IgD-negative memory B cell (primary cell): ENCODE data around the gene ANO1. TPM values are rescaled to one million over a fixed set of nuclear protein-coding genes. Genes with fewer than 3 reads are reported as not detected.
"Not testable (repeated sequence)": the region's sequence is repeated elsewhere in the genome, so short reads cannot be mapped to it uniquely, and the experiment has no call there.

Source experiments
- H3K27ac Mint-ChIP-seq, 3 donors: one replicate each; pipeline ENCODE4 v1.8.0; 2020 to 2022; ENCODE audit warnings: mild to moderate bottlenecking in 3 of 3, mixed read lengths in 3 of 3, moderate library complexity in 1 of 3
- H3K27me3 Mint-ChIP-seq: one replicate; pipeline ENCODE4 v1.8.0; 2021; ENCODE audit warnings: mixed read lengths
- H3K36me3 Mint-ChIP-seq: one replicate; pipeline ENCODE4 v1.8.0; 2020; ENCODE audit warnings: mild to moderate bottlenecking, mixed read lengths
- H3K4me1 Mint-ChIP-seq, 3 donors: one replicate each; pipeline ENCODE4 v1.8.0; 2020 to 2022; ENCODE audit warnings: mixed read lengths in 3 of 3, mild to moderate bottlenecking in 1 of 3
- H3K4me3 Mint-ChIP-seq, 4 donors: one replicate each; pipeline ENCODE4 v1.8.0; 2020 to 2022; ENCODE audit warnings: mild to moderate bottlenecking in 4 of 4, mixed read lengths in 4 of 4, moderate library complexity in 3 of 4
- H3K9me3 Mint-ChIP-seq, 3 donors: one replicate each; pipeline ENCODE4 v1.8.0; 2020 to 2021; ENCODE audit warnings: mixed read lengths in 3 of 3, mild to moderate bottlenecking in 1 of 3
- polyA plus RNA-seq: library from polyadenylated mRNA; unstranded; fragments of 300-500 nt; fragmentation: Illumina TruSeq; gene quantifications from one replicate; pipeline ENCODE4 v1.2.3, GENCODE V29; 2021

The ANO1 gene
- polyA plus RNA-seq, 1 donor from 2014 or later, result not detected

- Mint-ChIP-seq H3K27me3 (no peaks in the 10 kb centered on the region), H3K36me3 (peaks cover 6% of the 10 kb centered on the region), H3K9me3 (no peaks in the 10 kb centered on the region), H3K4me1 (peaks cover 11 to 28% (median 27%) of the 10 kb centered on the region in 3 donors), H3K27ac (peak overlapping the region in 2 of 3 donors; percentile 19 to 36), H3K4me3 (peak overlapping the region; percentile 35 to 98 (median 56))
These were observed 128.3 kb downstream of the ANO1 start for GRCh38 chr11:70206226-70206981.

GRCh38 chr11:70206982-70207376 is 128.9 kb downstream of the ANO1 start:
- Mint-ChIP-seq H3K27ac (peak overlapping the region in 1 of 3 donors; percentile 19), H3K9me3 (no peaks in the 10 kb centered on the region), H3K36me3 (peaks cover 6% of the 10 kb centered on the region), H3K4me3 (peak overlapping the region in 2 of 4 donors; percentile 35 to 98), H3K27me3 (no peaks in the 10 kb centered on the region), H3K4me1 (peaks cover 11 to 28% (median 27%) of the 10 kb centered on the region in 3 donors)

- Mint-ChIP-seq H3K4me1 (peaks cover 10 to 26% (median 25%) of the 10 kb centered on the region in 3 donors), H3K9me3 (no peaks in the 10 kb centered on the region), H3K4me3 (peak overlapping the region in 2 of 4 donors; percentile 17 to 98), H3K27me3 (no peaks in the 10 kb centered on the region), H3K36me3 (peaks cover 6% of the 10 kb centered on the region), H3K27ac (no peak overlapping the region)
These were observed 129.5 kb downstream of the ANO1 start for GRCh38 chr11:70207531-70208131.

GRCh38 chr11:70209391-70209912 is 131.3 kb downstream of the ANO1 start:
- Mint-ChIP-seq H3K36me3 (peaks cover 6% of the 10 kb centered on the region), H3K27ac (peak overlapping the region in 2 of 3 donors; percentile 6 to 23), H3K4me3 (no peak overlapping the region), H3K9me3 (no peaks in the 10 kb centered on the region), H3K4me1 (peaks cover 5 to 18% (median 17%) of the 10 kb centered on the region in 3 donors), H3K27me3 (no peaks in the 10 kb centered on the region)

GRCh38 chr11:70210051-70210501 is 132.0 kb downstream of the ANO1 start:
- Mint-ChIP-seq H3K36me3 (peaks cover 6% of the 10 kb centered on the region), H3K27me3 (no peaks in the 10 kb centered on the region), H3K27ac (peak overlapping the region in 2 of 3 donors; percentile 6 to 65), H3K9me3 (no peaks in the 10 kb centered on the region), H3K4me3 (no peak overlapping the region), H3K4me1 (peaks cover 5 to 12% (median 11%) of the 10 kb centered on the region in 3 donors)

GRCh38 chr11:70210530-70210929 is 132.4 kb downstream of the ANO1 start:
- no peaks in the 10 kb centered on the region for H3K27me3 Mint-ChIP-seq
- H3K36me3 Mint-ChIP-seq, result peaks cover 6% of the 10 kb centered on the region
- H3K4me3 Mint-ChIP-seq, result no peak overlapping the region
- peaks cover 5 to 9% (median 9%) of the 10 kb centered on the region in 3 donors for H3K4me1 Mint-ChIP-seq
- no peaks in the 10 kb centered on the region for H3K9me3 Mint-ChIP-seq
- no peak overlapping the region for H3K27ac Mint-ChIP-seq

GRCh38 chr11:70212227-70212811 is 134.2 kb downstream of the ANO1 start:
- peaks cover 4% of the 10 kb centered on the region for H3K36me3 Mint-ChIP-seq
- peaks cover 1 to 4% (median 2%) of the 10 kb centered on the region in 3 donors for H3K4me1 Mint-ChIP-seq
- H3K4me3 Mint-ChIP-seq, result no peak overlapping the region
- no peak overlapping the region for H3K27ac Mint-ChIP-seq
- H3K27me3 Mint-ChIP-seq, result no peaks in the 10 kb centered on the region
- H3K9me3 Mint-ChIP-seq, result no peaks in the 10 kb centered on the region

GRCh38 chr11:70217388-70217787 is 139.3 kb downstream of the ANO1 start:
- peaks cover 21% of the 10 kb centered on the region for H3K27me3 Mint-ChIP-seq
- H3K27ac Mint-ChIP-seq, H3K4me1 Mint-ChIP-seq, H3K36me3 Mint-ChIP-seq, H3K9me3 Mint-ChIP-seq, H3K4me3 Mint-ChIP-seq: not testable (repeated sequence)

GRCh38 chr11:70218076-70218475 is 140.0 kb downstream of the ANO1 start:
- not testable (repeated sequence) for H3K27ac Mint-ChIP-seq, H3K36me3 Mint-ChIP-seq
- H3K27me3 Mint-ChIP-seq, result peaks cover 21% of the 10 kb centered on the region

GRCh38 chr11:70220136-70220535 is 142.0 kb downstream of the ANO1 start:
- Mint-ChIP-seq H3K9me3 (no peaks in the 10 kb centered on the region), H3K36me3 (peaks cover 2% of the 10 kb centered on the region), H3K27ac (no peak overlapping the region), H3K4me1 (no peaks in the 10 kb centered on the region), H3K27me3 (peaks cover 23% of the 10 kb centered on the region), H3K4me3 (no peak overlapping the region)

More at GRCh38 chr11:70218076-70218475, 140.0 kb downstream of the ANO1 start:
- not testable (repeated sequence) for H3K9me3 Mint-ChIP-seq, H3K4me3 Mint-ChIP-seq, H3K4me1 Mint-ChIP-seq

- Mint-ChIP-seq H3K27ac (no peak overlapping the region), H3K27me3 (peaks cover 23% of the 10 kb centered on the region), H3K36me3 (peaks cover 2% of the 10 kb centered on the region), H3K4me3 (no peak overlapping the region), H3K9me3 (no peaks in the 10 kb centered on the region), H3K4me1 (no peaks in the 10 kb centered on the region)
These were observed 142.8 kb downstream of the ANO1 start for GRCh38 chr11:70220920-70221319.

- Mint-ChIP-seq H3K4me1 (no peaks in the 10 kb centered on the region), H3K9me3 (no peaks in the 10 kb centered on the region), H3K4me3 (no peak overlapping the region), H3K36me3 (no peaks in the 10 kb centered on the region), H3K27ac (no peak overlapping the region), H3K27me3 (peaks cover 5% of the 10 kb centered on the region)
These were observed 147.6 kb downstream of the ANO1 start for GRCh38 chr11:70225681-70226177.

GRCh38 chr11:70226183-70226582 is 148.1 kb downstream of the ANO1 start:
- no peaks in the 10 kb centered on the region for H3K4me1 Mint-ChIP-seq
- no peaks in the 10 kb centered on the region for H3K36me3 Mint-ChIP-seq
- H3K27ac Mint-ChIP-seq, result no peak overlapping the region
- no peak overlapping the region for H3K4me3 Mint-ChIP-seq
- peaks cover 5% of the 10 kb centered on the region for H3K27me3 Mint-ChIP-seq
- H3K9me3 Mint-ChIP-seq, result no peaks in the 10 kb centered on the region

GRCh38 chr11:70226967-70227366 is 148.8 kb downstream of the ANO1 start:
- Mint-ChIP-seq H3K9me3 (no peaks in the 10 kb centered on the region), H3K27ac (no peak overlapping the region), H3K27me3 (peaks cover 4% of the 10 kb centered on the region), H3K4me1 (no peaks in the 10 kb centered on the region), H3K4me3 (no peak overlapping the region), H3K36me3 (no peaks in the 10 kb centered on the region)

- no peak overlapping the region for H3K4me3 Mint-ChIP-seq
- H3K27ac Mint-ChIP-seq, result no peak overlapping the region
- H3K4me1 Mint-ChIP-seq, result no peaks in the 10 kb centered on the region
- peaks cover 0 to 4% (median 0%) of the 10 kb centered on the region in 3 donors for H3K9me3 Mint-ChIP-seq
- H3K36me3 Mint-ChIP-seq, result no peaks in the 10 kb centered on the region
- peaks cover 3% of the 10 kb centered on the region for H3K27me3 Mint-ChIP-seq
These were observed 151.6 kb downstream of the ANO1 start for GRCh38 chr11:70229737-70230136.
